Endothelial cell of umbilical vein (primary cell): ENCODE data around the gene ECEL1. TPM values are rescaled to one million over a fixed set of nuclear protein-coding genes. Genes with fewer than 3 reads are reported as not detected.

Source experiments
- BruUV-seq: library from RNA; stranded (reverse); fragments of 400-500 nt; replicated peaks from 2 replicates; lab custom pipeline; 2021; lab: Mats Ljungman, UMichigan
- CTCF ChIA-PET: fragments of 300-600, 350-600 bp; sonication (Branson Sonifier 250); formaldehyde crosslinking; loops from one replicate; lab custom pipeline; 2021; ENCODE audit warnings: antibody characterized with exemption, inconsistent platforms; lab: Charles Lee
- POLR2A ChIA-PET: fragments of 300-600, 350-600 bp; sonication (Branson Sonifier 250); formaldehyde crosslinking; loops from one replicate; lab custom pipeline; 2021; ENCODE audit warnings: antibody characterized with exemption, inconsistent platforms; lab: Charles Lee
- DNase-seq: peaks from one replicate; pipeline ENCODE4 v3.0.0-alpha.2; 2011; ENCODE audit warnings: low read depth, low spot score
- FAIRE-seq: peaks from 2 replicates; lab custom pipeline; 2011; peaks lifted over from hg19 to GRCh38; lab: Jason Lieb, UNC
- H2AFZ ChIP-seq: 2 replicates; pipeline ENCODE4 v1.6.0; 2012; ENCODE audit warnings: low read depth, low read length, control low read depth, inconsistent platforms
- H3K27ac ChIP-seq: 2 replicates; pipeline ENCODE4 v1.5.1; 2011; ENCODE audit warnings: low read depth, mild to moderate bottlenecking, control low read depth, low read length, moderate library complexity; ENCODE audit not compliant: insufficient read depth
- H3K27me3 ChIP-seq, 2 experiments: 2 replicates each; pipeline versions ENCODE4 v1.6.0 to v1.6.1; 2011; ENCODE audit warnings: low read length in 2 of 2, mixed read lengths in 1 of 2; ENCODE audit not compliant: control insufficient read depth in 2 of 2, insufficient read depth in 2 of 2
- H3K36me3 ChIP-seq, 2 experiments: 2 replicates in 1 of 2; 3 replicates in 1 of 2; pipeline ENCODE4 v1.5.1; 2011; ENCODE audit warnings: low read length in 2 of 2, mild to moderate bottlenecking in 1 of 2, moderate library complexity in 1 of 2; ENCODE audit not compliant: control insufficient read depth in 2 of 2, insufficient read depth in 2 of 2; ENCODE audit errors: extremely low read depth in 1 of 2
- H3K4me1 ChIP-seq: 3 replicates; pipeline ENCODE4 v1.5.1; 2011; ENCODE audit warnings: mild to moderate bottlenecking, low read length; ENCODE audit not compliant: control insufficient read depth, insufficient read depth; ENCODE audit errors: extremely low read depth
- H3K4me2 ChIP-seq: 2 replicates; pipeline ENCODE4 v1.6.1; 2011; ENCODE audit warnings: low read length, control low read depth, mixed read lengths; ENCODE audit not compliant: insufficient read depth
- H3K4me3 ChIP-seq, 3 experiments: fragments of 200-600 bp in 1 of 3; sonication (generic), shearing (Covaris generic) in 1 of 3; replicated peaks in 1 of 3; 2 replicates each; pipeline ENCODE4 v1.5.1; 2011 to 2016; ENCODE audit warnings: control low read depth in 3 of 3, low read length in 3 of 3, mild to moderate bottlenecking in 2 of 3, inconsistent platforms in 1 of 3, low read depth in 1 of 3, moderate library complexity in 1 of 3; ENCODE audit not compliant: insufficient read depth in 1 of 3
- H3K79me2 ChIP-seq: 2 replicates; pipeline ENCODE4 v1.6.0; 2012; ENCODE audit warnings: low read length, inconsistent platforms; ENCODE audit not compliant: control insufficient read depth, insufficient read depth
- H3K9ac ChIP-seq: replicated peaks from 2 replicates; pipeline ENCODE3; 2011; ENCODE audit warnings: low read length, control low read depth; ENCODE audit not compliant: insufficient read depth; ENCODE audit errors: extremely low read depth
- H3K9me1 ChIP-seq: replicated peaks from 3 replicates; pipeline ENCODE4 v1.6.0; 2011; ENCODE audit warnings: mild to moderate bottlenecking, low read length; ENCODE audit not compliant: control insufficient read depth, insufficient read depth; ENCODE audit errors: extremely low read depth
- H3K9me3 ChIP-seq: replicated peaks from 2 replicates; pipeline ENCODE4 v1.5.1; 2012; ENCODE audit warnings: low read length, inconsistent platforms; ENCODE audit not compliant: control insufficient read depth, insufficient read depth
- H4K20me1 ChIP-seq: replicated peaks from 2 replicates; pipeline ENCODE3; 2011; ENCODE audit warnings: mild to moderate bottlenecking, low read length; ENCODE audit not compliant: control insufficient read depth, insufficient read depth; ENCODE audit errors: extremely low read depth
- EZH2 ChIP-seq: IDR thresholded peaks from 2 replicates; pipeline ENCODE4 v1.6.1; 2012; ENCODE audit warnings: borderline replicate concordance, low read depth, mild to moderate bottlenecking, moderate library complexity, low read length, inconsistent platforms; ENCODE audit not compliant: severe bottlenecking
- FOS ChIP-seq: IDR thresholded peaks from 2 replicates; pipeline ENCODE4 v1.6.1; 2011; ENCODE audit warnings: mild to moderate bottlenecking, low read length, moderate library complexity, borderline replicate concordance; ENCODE audit not compliant: insufficient read depth
- GATA2 ChIP-seq: IDR thresholded peaks from 2 replicates; pipeline ENCODE4 v1.7.0; 2011; ENCODE audit warnings: low read depth, mild to moderate bottlenecking, moderate library complexity, mixed read lengths, low read length; ENCODE audit not compliant: insufficient read length, insufficient read depth
- JUN ChIP-seq: IDR thresholded peaks from 2 replicates; pipeline ENCODE4 v1.6.1; 2011; ENCODE audit warnings: borderline replicate concordance, low read depth; ENCODE audit not compliant: insufficient read length, insufficient read depth
- MYC ChIP-seq: IDR thresholded peaks from one replicate; pipeline ENCODE4 v1.6.1; 2011; ENCODE audit warnings: mild to moderate bottlenecking, low read depth, low read length
- POLR2A ChIP-seq: IDR thresholded peaks from 2 replicates; pipeline ENCODE4 v1.6.1; 2012; ENCODE audit warnings: low read depth, mild to moderate bottlenecking, control low read depth, low read length
- POLR2AphosphoS5 ChIP-seq: IDR thresholded peaks from 2 replicates; pipeline ENCODE4 v1.6.1; 2012; ENCODE audit warnings: low read depth, mild to moderate bottlenecking, control low read depth, low read length, moderate library complexity; ENCODE audit not compliant: insufficient read depth
- dilution Hi-C: fragments of 300-500 bp; cut with MboI; formaldehyde crosslinking; loops from one replicate; pipeline ENCODE4 v1.15.0; 2019; ENCODE audit warnings: low sequenced_read_pairs; ENCODE audit not compliant: extremely low pct_ligation_motif_present
- intact Hi-C: fragments of 100-400 bp; cut with micrococcal nuclease; formaldehyde crosslinking; loops from one replicate; pipeline ENCODE4 v1.10.0; 2022
- polyA plus RNA-seq, 4 experiments: library from polyadenylated mRNA; depleted of rRNA in 3 of 4; stranded (reverse) in 3 of 4; unstranded in 1 of 4; fragments of >200 nt; gene quantifications; 2 replicates each; pipeline versions ENCODE4 v1.2.1 to v1.2.3, GENCODE V29; 2011 to 2012; ENCODE audit warnings: missing spikeins in 1 of 4
- total RNA-seq: library from RNA; stranded (reverse); gene quantifications from 2 replicates; pipeline ENCODE4 v1.2.3, GENCODE V29; 2021
- TF ChIP-seq, protein P1 (sequence below), 2 donors: IDR thresholded peaks; 1 replicate in 1 of 2; 2 replicates in 1 of 2; pipeline ENCODE4 v1.5.1; 2011; ENCODE audit warnings: low read length in 2 of 2, mild to moderate bottlenecking in 2 of 2, moderate library complexity in 2 of 2, control low read depth in 1 of 2, inconsistent platforms in 1 of 2, low read depth in 1 of 2; ENCODE audit not compliant: insufficient read depth in 1 of 2; ENCODE audit errors: extremely low read depth in 1 of 2
- TF ChIP-seq, protein P2 (sequence below): IDR thresholded peaks from 2 replicates; pipeline ENCODE4 v1.6.1; 2011; ENCODE audit not compliant: insufficient read depth, insufficient read length

The ECEL1 gene
- total and polyA plus RNA-seq, 2 donors (not counting 3 experiments of a cell fraction or from before 2014, with no cell fraction given), result not detected

DNA sequence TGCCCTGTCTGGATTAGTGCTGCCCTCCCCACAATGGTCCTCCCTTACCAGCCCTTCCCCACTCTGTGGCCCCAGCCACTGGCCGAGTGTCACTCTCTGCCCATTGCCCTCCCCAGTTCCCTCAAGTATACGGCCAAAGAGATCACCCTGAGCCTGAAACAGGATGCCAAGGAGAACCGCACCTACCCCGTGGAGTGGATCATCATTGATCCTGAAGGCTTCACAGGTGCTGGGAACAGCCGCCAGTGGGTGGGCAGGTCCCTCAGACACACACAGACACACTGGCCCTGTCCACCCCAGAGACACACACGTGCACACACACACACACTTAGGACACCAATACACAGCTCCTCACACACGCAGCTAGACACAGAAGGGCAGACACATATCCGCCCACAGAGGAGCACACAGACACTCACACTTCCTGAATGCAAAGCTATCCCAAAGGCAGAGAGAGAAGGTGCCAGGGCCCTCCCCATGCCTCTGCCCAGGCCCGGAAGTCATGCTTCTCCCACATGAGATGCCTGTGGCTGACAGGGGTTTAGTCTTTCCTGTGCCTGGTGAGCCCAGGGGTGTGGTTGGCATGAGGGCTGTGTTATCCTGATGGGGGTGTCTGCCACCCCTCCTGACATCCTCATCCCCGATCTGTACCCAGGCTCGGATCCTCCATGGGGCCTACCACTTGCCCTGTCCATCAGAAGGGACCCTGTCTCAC lies 41.3 kb upstream of the ECEL1 start:
- H3K79me2 ChIP-seq, result no peaks in the 10 kb centered on the region
- H3K4me1 ChIP-seq, result no peaks in the 10 kb centered on the region
- TF ChIP-seq POLR2AphosphoS5 (no peak), FOS (no peak), EZH2 (no peak), JUN (no peak), GATA2 (no peak), MYC (no peak), POLR2A (no peak)
- TF ChIP-seq, protein P1, sequence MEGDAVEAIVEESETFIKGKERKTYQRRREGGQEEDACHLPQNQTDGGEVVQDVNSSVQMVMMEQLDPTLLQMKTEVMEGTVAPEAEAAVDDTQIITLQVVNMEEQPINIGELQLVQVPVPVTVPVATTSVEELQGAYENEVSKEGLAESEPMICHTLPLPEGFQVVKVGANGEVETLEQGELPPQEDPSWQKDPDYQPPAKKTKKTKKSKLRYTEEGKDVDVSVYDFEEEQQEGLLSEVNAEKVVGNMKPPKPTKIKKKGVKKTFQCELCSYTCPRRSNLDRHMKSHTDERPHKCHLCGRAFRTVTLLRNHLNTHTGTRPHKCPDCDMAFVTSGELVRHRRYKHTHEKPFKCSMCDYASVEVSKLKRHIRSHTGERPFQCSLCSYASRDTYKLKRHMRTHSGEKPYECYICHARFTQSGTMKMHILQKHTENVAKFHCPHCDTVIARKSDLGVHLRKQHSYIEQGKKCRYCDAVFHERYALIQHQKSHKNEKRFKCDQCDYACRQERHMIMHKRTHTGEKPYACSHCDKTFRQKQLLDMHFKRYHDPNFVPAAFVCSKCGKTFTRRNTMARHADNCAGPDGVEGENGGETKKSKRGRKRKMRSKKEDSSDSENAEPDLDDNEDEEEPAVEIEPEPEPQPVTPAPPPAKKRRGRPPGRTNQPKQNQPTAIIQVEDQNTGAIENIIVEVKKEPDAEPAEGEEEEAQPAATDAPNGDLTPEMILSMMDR (IDR thresholded peaks at IDR 0.05; ENCODE audit: extremely low read depth in 1 of 2, insufficient read depth in 1 of 2, low read depth in 1 of 2, low read length in 2 of 2), result no peak
- TF ChIP-seq, protein P2, sequence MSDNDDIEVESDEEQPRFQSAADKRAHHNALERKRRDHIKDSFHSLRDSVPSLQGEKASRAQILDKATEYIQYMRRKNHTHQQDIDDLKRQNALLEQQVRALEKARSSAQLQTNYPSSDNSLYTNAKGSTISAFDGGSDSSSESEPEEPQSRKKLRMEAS, result no peak
- FAIRE-seq (no peak), DNase-seq (no peak)
- intact Hi-C loops (no loop called here), dilution Hi-C loops (no loop called here)
- no peaks in the 10 kb centered on the region for H3K36me3 ChIP-seq
- H2AFZ ChIP-seq, result no peak overlapping the region
- no peaks in the 10 kb centered on the region for H3K9me3 ChIP-seq
- no peak overlapping the region for H3K4me3 ChIP-seq
- BruUV-seq, result no TSS peak
- no peak overlapping the region for H3K4me2 ChIP-seq
- no peak overlapping the region for H3K27ac ChIP-seq
- H3K9ac ChIP-seq, result no peak overlapping the region
- peaks cover under 1 to 7% of the 10 kb centered on the region in 2 experiments for H3K27me3 ChIP-seq
- H3K9me1 ChIP-seq, result no peaks in the 10 kb centered on the region
- H4K20me1 ChIP-seq, result no peaks in the 10 kb centered on the region
- ChIA-PET CTCF (interaction anchor here (0.5 to 1.8 kb wide), 2 partner anchors 21 to 55 kb away, joined by 3 read pairs; partner anchors contain the start of genes EIF4E2 and TIGD1), POLR2A (no interaction called here)
